K562 (cell line): ENCODE results near the gene PRC1. TPM values are rescaled to one million over a fixed set of nuclear protein-coding genes. Genes with fewer than 3 reads are reported as not detected.

Experiments used
- BACH1 ChIP-seq: fragments of 200-800 bp; sonication (Bioruptor generic); IDR thresholded peaks from 2 replicates; pipeline ENCODE4 v1.6.1; 2016; ENCODE audit warnings: missing genetic modification characterization, missing compliant biosample characterization
- BRCA1 ChIP-seq, 2 experiments: fragments of 450-650 bp in 1 of 2; sonication (generic) in 1 of 2; formaldehyde crosslinking in 1 of 2; IDR thresholded peaks; 2 replicates each; pipeline versions ENCODE4 v1.5.0 to v1.6.1; 2017 to 2020; ENCODE audit warnings: mild to moderate bottlenecking in 1 of 2, missing genetic modification reagents in 1 of 2
- CBX2 ChIP-seq: fragments of 200-600 bp; sonication (generic); IDR thresholded peaks from one replicate; pipeline ENCODE4 v1.6.1; 2012; ENCODE audit warnings: mild to moderate bottlenecking, low read length, inconsistent platforms; ENCODE audit not compliant: insufficient read depth, poor library complexity, severe bottlenecking
- CUX1 ChIP-seq: fragments of 200-800 bp; sonication (Bioruptor generic); IDR thresholded peaks from 2 replicates; pipeline ENCODE4 v1.6.1; 2016; ENCODE audit warnings: missing genetic modification characterization, missing compliant biosample characterization
- FOXK2 ChIP-seq, 2 experiments: fragments of 450-650 bp; IDR thresholded peaks in 1 of 2; conservative IDR thresholded peaks in 1 of 2; 2 replicates each; pipeline ENCODE4 v1.6.1; 2016; ENCODE audit warnings: low read depth in 2 of 2, mild to moderate bottlenecking in 1 of 2
- GTF2B ChIP-seq: IDR thresholded peaks from 2 replicates; pipeline ENCODE4 v1.6.1; 2011; ENCODE audit not compliant: insufficient read length; ENCODE audit errors: extremely low read depth
- PHB2 ChIP-seq: fragments of 450-650 bp; IDR thresholded peaks from 2 replicates; pipeline ENCODE4 v1.6.1; 2017; ENCODE audit warnings: low read depth
- POU5F1 ChIP-seq: fragments of 150-350 bp; IDR thresholded peaks from 2 replicates; pipeline ENCODE4 v1.6.1; 2014; ENCODE audit warnings: borderline replicate concordance, low read length, low read depth, mild to moderate bottlenecking; ENCODE audit not compliant: partially characterized antibody
- PTRF ChIP-seq: fragments of 450-650 bp; IDR thresholded peaks from 2 replicates; pipeline ENCODE4 v1.6.1; 2016; ENCODE audit warnings: mild to moderate bottlenecking, missing genetic modification characterization, missing compliant biosample characterization
- RHOXF2B ChIP-seq: fragments of 250-450 bp; sonication (Bioruptor Pico); conservative IDR thresholded peaks from 2 replicates; pipeline ENCODE4 v1.5.1; 2021
- STAT6 ChIP-seq: sonication (generic); formaldehyde crosslinking; IDR thresholded peaks from 2 replicates; pipeline ENCODE4 v1.8.1; 2023; ENCODE audit warnings: mild to moderate bottlenecking, missing genetic modification reagents
- TEAD2 ChIP-seq: fragments of 450-650 bp; IDR thresholded peaks from 2 replicates; pipeline ENCODE4 v1.6.1; 2016; ENCODE audit warnings: missing genetic modification characterization, control low read depth, missing compliant biosample characterization
- ZEB2 ChIP-seq: fragments of 450-650 bp; IDR thresholded peaks from 2 replicates; pipeline ENCODE4 v1.6.1; 2016
- ZNF280A ChIP-seq: fragments of 450-650 bp; IDR thresholded peaks from 2 replicates; pipeline ENCODE4 v1.6.1; 2018; ENCODE audit warnings: mild to moderate bottlenecking, low read depth; ENCODE audit not compliant: partially characterized antibody
- ZNF695 ChIP-seq: fragments of 450-650 bp; formaldehyde crosslinking; IDR thresholded peaks from 2 replicates; pipeline ENCODE4 v1.4.0; 2020; ENCODE audit warnings: mild to moderate bottlenecking, moderate library complexity
- ZNF766 ChIP-seq: fragments of 200-800 bp; sonication (Bioruptor generic); conservative IDR thresholded peaks from 2 replicates; pipeline ENCODE4 v1.6.1; 2016; ENCODE audit warnings: missing genetic modification characterization, missing compliant biosample characterization
- polyA plus RNA-seq, 8 experiments: library from polyadenylated mRNA; depleted of rRNA in 4 of 8; stranded (reverse) in 5 of 8; unstranded in 3 of 8; fragments of >200 nt; fragmentation: Nextera tagmentation in 2 of 8; fragmentation: Illumina TruSeq in 1 of 8; extraction: Ambion mirVana in 2 of 8; extraction: Trizol in 1 of 8; gene quantifications; 2 replicates each; pipeline versions ENCODE4 v1.2.1 to v1.2.3, GENCODE V29; 2011 to 2014; ENCODE audit warnings: inconsistent platforms in 1 of 8, missing spikeins in 1 of 8
- total RNA-seq, 7 experiments: library from RNA; depleted of rRNA in 6 of 7; stranded (reverse); fragments of >200 nt in 6 of 7; fragmentation: Illumina TruSeq in 2 of 7; extraction: Trizol in 2 of 7; gene quantifications; 2 replicates each; pipeline versions ENCODE4 v1.2.1 to v1.2.3, GENCODE V29; 2011 to 2021; ENCODE audit warnings: low replicate concordance in 1 of 7

The PRC1 gene
- total and polyA plus RNA-seq, 9 of the 15 experiments (the other 6 are each of a cell fraction or from before 2014, with no cell fraction given) = 156 to 391 (median 240) TPM

- no peak for TF ChIP-seq CBX2
- TF ChIP-seq TEAD2 (tag) = no peak
- no peak for TF ChIP-seq ZNF695
- no peak for TF ChIP-seq BRCA1 (IDR thresholded peaks at IDR 0.05)
- TF ChIP-seq BRCA1 (CRISPR knock-in tag; IDR thresholded peaks at IDR 0.05) = no peak
- TF ChIP-seq GTF2B = no peak
- peak; percentile 19 to 24; a peak in 3 of 4 replicates for TF ChIP-seq FOXK2 (conservative IDR thresholded peaks at IDR 0.05 in 1 of 2, IDR thresholded peaks at IDR 0.05 in 1 of 2; ENCODE audit: low read depth in 2 of 2)
- no peak for TF ChIP-seq PTRF (tag)
- TF ChIP-seq ZNF280A = no peak
- no peak for TF ChIP-seq POU5F1
- no peak for TF ChIP-seq PHB2
- no peak for TF ChIP-seq CUX1 (CRISPR knock-in tag)
- no peak for TF ChIP-seq BACH1 (tag)
- peak; percentile 86 for TF ChIP-seq ZEB2
- TF ChIP-seq RHOXF2B (CRISPR knock-in tag) = 0 out of 2 replicates have a peak, but pooled peaks have one; percentile 41
- peak; percentile 92 for TF ChIP-seq STAT6
- no peak for TF ChIP-seq ZNF766 (CRISPR knock-in tag)
These were observed 62.3 kb downstream of the PRC1 start, which contains the start of gene HDDC3 (continued) for GRCh38 chr15:90931828-90932659.
